HEK293 (cell line): ENCODE measurements around the gene SUPT5H.

Experiments
- CTCF ChIA-PET: fragments of 350-600 bp; formaldehyde crosslinking; extraction: SDS; loops from one replicate; lab custom pipeline; 2021; ENCODE audit warnings: antibody characterized with exemption; lab: Yijun Ruan, JAX
- POLR2A ChIA-PET: fragments of 300-600 bp; formaldehyde crosslinking; extraction: SDS; loops from one replicate; lab custom pipeline; 2020; ENCODE audit warnings: antibody characterized with exemption, inconsistent platforms; lab: Yijun Ruan, JAX
- H3K27ac ChIP-seq: fragments of 200-500 bp; sonication (Bioruptor generic); 2 replicates; pipeline ENCODE4 v1.5.1; 2014; ENCODE audit warnings: low read depth, low read length, control low read depth, inconsistent platforms; ENCODE audit errors: extremely low read depth
- H3K36me3 ChIP-seq, 2 experiments: fragments of 200-500 bp in 1 of 2; sonication (Bioruptor generic) in 1 of 2; 1 replicate in 1 of 2; 2 replicates in 1 of 2; pipeline ENCODE4 v1.5.1; 2014 to 2017; ENCODE audit warnings: inconsistent platforms in 2 of 2, low read length in 2 of 2; ENCODE audit not compliant: control insufficient read depth in 2 of 2, insufficient read depth in 1 of 2
- H3K4me1 ChIP-seq: fragments of 200-500 bp; sonication (Bioruptor generic); 2 replicates; pipeline ENCODE4 v1.5.1; 2014; ENCODE audit warnings: mild to moderate bottlenecking, low read length, inconsistent platforms; ENCODE audit not compliant: control insufficient read depth, insufficient read depth
- H3K4me3 ChIP-seq: 2 replicates; pipeline ENCODE4 v1.5.1; 2011; ENCODE audit warnings: low read depth, mild to moderate bottlenecking, control low read depth, low read length, moderate library complexity
- H3K9me3 ChIP-seq: fragments of 200-500 bp; sonication (Bioruptor generic); 2 replicates; pipeline ENCODE4 v1.5.1; 2014; ENCODE audit warnings: low read depth, low read length, inconsistent platforms; ENCODE audit not compliant: control insufficient read depth, insufficient read depth
- BCL6B ChIP-seq: fragments of 450-650 bp; formaldehyde crosslinking; IDR thresholded peaks from 2 replicates; pipeline ENCODE4 v1.5.1; 2017; ENCODE audit warnings: missing biosample characterization, missing genetic modification characterization
- EGR2 ChIP-seq: fragments of 450-650 bp; formaldehyde crosslinking; IDR thresholded peaks from 2 replicates; pipeline ENCODE4 v1.5.1; 2016; ENCODE audit warnings: low read depth, missing biosample characterization, missing genetic modification characterization
- KLF10 ChIP-seq: fragments of 450-650 bp; IDR thresholded peaks from 2 replicates; pipeline ENCODE4 v1.5.1; 2018; ENCODE audit warnings: missing biosample characterization, mild to moderate bottlenecking, missing genetic modification characterization
- PRDM1 ChIP-seq: fragments of 450-650 bp; formaldehyde crosslinking; IDR thresholded peaks from 2 replicates; pipeline ENCODE4; 2016; ENCODE audit warnings: missing biosample characterization, missing genetic modification characterization
- PRDM10 ChIP-seq: fragments of 450-650 bp; formaldehyde crosslinking; IDR thresholded peaks from 2 replicates; pipeline ENCODE4 v1.5.1; 2016; ENCODE audit warnings: missing biosample characterization, missing genetic modification characterization
- TCF7L2 ChIP-seq: IDR thresholded peaks from 2 replicates; pipeline ENCODE4 v1.6.1; 2011; ENCODE audit warnings: low read depth, mild to moderate bottlenecking, inconsistent platforms, low read length, moderate library complexity, borderline replicate concordance
- ZBTB26 ChIP-seq: fragments of 450-650 bp; formaldehyde crosslinking; optimal IDR thresholded peaks from 2 replicates; pipeline ENCODE3; 2016; ENCODE audit warnings: missing biosample characterization, mild to moderate bottlenecking, missing genetic modification characterization
- ZFP3 ChIP-seq: fragments of 450-650 bp; formaldehyde crosslinking; IDR thresholded peaks from 2 replicates; pipeline ENCODE4 v1.5.1; 2016; ENCODE audit warnings: low read depth, missing biosample characterization, missing genetic modification characterization
- ZNF112 ChIP-seq: fragments of 450-650 bp; formaldehyde crosslinking; IDR thresholded peaks from 2 replicates; pipeline ENCODE4 v1.5.0; 2017; ENCODE audit warnings: missing biosample characterization, missing genetic modification characterization
- ZNF132 ChIP-seq: fragments of 450-650 bp; formaldehyde crosslinking; IDR thresholded peaks from 2 replicates; pipeline ENCODE4 v1.5.1; 2017; ENCODE audit warnings: missing biosample characterization, missing genetic modification characterization, borderline replicate concordance
- ZNF18 ChIP-seq: fragments of 450-650 bp; formaldehyde crosslinking; IDR thresholded peaks from 2 replicates; pipeline ENCODE4 v1.5.1; 2016; ENCODE audit warnings: missing biosample characterization, missing genetic modification characterization
- ZNF19 ChIP-seq: fragments of 450-650 bp; formaldehyde crosslinking; IDR thresholded peaks from 2 replicates; pipeline ENCODE4; 2016; ENCODE audit warnings: missing biosample characterization, missing genetic modification characterization, low read depth
- ZNF266 ChIP-seq: fragments of 450-650 bp; formaldehyde crosslinking; IDR thresholded peaks from 2 replicates; pipeline ENCODE4 v1.5.1; 2016; ENCODE audit warnings: missing biosample characterization, missing genetic modification characterization, low read depth
- ZNF292 ChIP-seq: fragments of 450-650 bp; formaldehyde crosslinking; IDR thresholded peaks from 2 replicates; pipeline ENCODE4 v1.5.1; 2016; ENCODE audit warnings: low read depth, missing biosample characterization, missing genetic modification characterization, borderline replicate concordance
- ZNF354C ChIP-seq: fragments of 450-650 bp; formaldehyde crosslinking; IDR thresholded peaks from 2 replicates; pipeline ENCODE4 v1.5.1; 2016; ENCODE audit warnings: missing biosample characterization, missing genetic modification characterization, low read depth, borderline replicate concordance
- ZNF416 ChIP-seq: fragments of 450-650 bp; formaldehyde crosslinking; IDR thresholded peaks from 2 replicates; pipeline ENCODE4 v1.5.1; 2016; ENCODE audit warnings: missing biosample characterization, missing genetic modification characterization
- ZNF426 ChIP-seq: fragments of 450-650 bp; formaldehyde crosslinking; IDR thresholded peaks from 2 replicates; pipeline ENCODE4 v1.5.1; 2017; ENCODE audit warnings: missing biosample characterization, missing genetic modification characterization, mild to moderate bottlenecking, inconsistent platforms, moderate library complexity
- ZNF473 ChIP-seq: fragments of 450-650 bp; formaldehyde crosslinking; IDR thresholded peaks from 2 replicates; pipeline ENCODE4 v1.5.1; 2017; ENCODE audit warnings: missing biosample characterization, missing genetic modification characterization
- ZNF48 ChIP-seq: fragments of 450-650 bp; formaldehyde crosslinking; IDR thresholded peaks from 2 replicates; pipeline ENCODE4 v1.5.1; 2016; ENCODE audit warnings: missing biosample characterization, missing genetic modification characterization
- ZNF548 ChIP-seq: fragments of 450-650 bp; formaldehyde crosslinking; IDR thresholded peaks from 2 replicates; pipeline ENCODE4 v1.5.1; 2016; ENCODE audit warnings: missing biosample characterization, missing genetic modification characterization
- ZNF571 ChIP-seq: fragments of 450-650 bp; formaldehyde crosslinking; IDR thresholded peaks from 2 replicates; pipeline ENCODE4 v1.5.0; 2017; ENCODE audit warnings: missing biosample characterization, missing genetic modification characterization
- ZNF623 ChIP-seq: fragments of 450-650 bp; formaldehyde crosslinking; IDR thresholded peaks from 2 replicates; pipeline ENCODE4 v1.5.1; 2016; ENCODE audit warnings: missing biosample characterization, missing genetic modification characterization
- ZNF654 ChIP-seq: fragments of 450-650 bp; formaldehyde crosslinking; IDR thresholded peaks from 2 replicates; pipeline ENCODE4 v1.5.1; 2016; ENCODE audit warnings: low read depth, missing biosample characterization, missing genetic modification characterization
- ZNF664 ChIP-seq: fragments of 450-650 bp; formaldehyde crosslinking; IDR thresholded peaks from 2 replicates; pipeline ENCODE4 v1.5.1; 2016; ENCODE audit warnings: missing biosample characterization, missing genetic modification characterization
- ZNF704 ChIP-seq: fragments of 450-650 bp; formaldehyde crosslinking; IDR thresholded peaks from 2 replicates; pipeline ENCODE4 v1.5.1; 2016; ENCODE audit warnings: missing biosample characterization, missing genetic modification characterization
- ZSCAN18 ChIP-seq: fragments of 450-650 bp; formaldehyde crosslinking; IDR thresholded peaks from 2 replicates; pipeline ENCODE4 v1.5.1; 2016; ENCODE audit warnings: missing biosample characterization, missing genetic modification characterization
- ZSCAN23 ChIP-seq: fragments of 450-650 bp; formaldehyde crosslinking; IDR thresholded peaks from 2 replicates; pipeline ENCODE4 v1.5.1; 2016; ENCODE audit warnings: missing biosample characterization, missing genetic modification characterization

Gene SUPT5H

GRCh38 chr19:39405958-39406655 lies 39.3 kb upstream of the SUPT5H start:
- H3K4me3 ChIP-seq = peak overlapping the region; percentile 26
- POLR2A ChIA-PET = interaction anchor here (0.5 to 11.2 kb wide), 11 partner anchors 7 to 288 kb away, joined by 3 to 175 read pairs (median 5); partner anchors contain the start of genes MED29, PAF1 and RPS16
- TF ChIP-seq ZNF132 (tag by site-specific recombination) (no peak), BCL6B (0 out of 2 replicates have a peak, but pooled peaks have one; percentile 18), PRDM10 (peak; percentile 8), ZNF623 (tag by site-specific recombination) (no peak), ZNF18 (tag by site-specific recombination) (peak; percentile 66; the same call in 1 of the 2 replicates), ZNF266 (peak; percentile 64; the same call in 1 of the 2 replicates), KLF10 (tag by site-specific recombination) (no peak), ZNF19 (tag by site-specific recombination) (no peak), ZFP3 (tag by site-specific recombination) (no peak), ZNF704 (no peak), ZSCAN23 (tag by site-specific recombination) (no peak), ZBTB26 (tag by site-specific recombination) (peak; percentile 85), ZSCAN18 (tag by site-specific recombination) (peak; percentile 29; the same call in 1 of the 2 replicates), TCF7L2 (no peak), PRDM1 (tag by site-specific recombination) (peak; percentile 73), ZNF654 (tag by site-specific recombination) (no peak), ZNF426 (no peak), ZNF664 (tag by site-specific recombination) (no peak), ZNF112 (tag by site-specific recombination) (no peak), ZNF571 (tag by site-specific recombination) (no peak), ZNF292 (no peak), ZNF48 (tag by site-specific recombination) (no peak), ZNF548 (tag by site-specific recombination) (no peak), ZNF354C (tag by site-specific recombination) (no peak), ZNF416 (tag by site-specific recombination) (no peak), EGR2 (peak; percentile 61), ZNF473 (no peak)

More at GRCh38 chr19:39405958-39406655, 39.3 kb upstream of the SUPT5H start:
- CTCF ChIA-PET = interaction anchor here (0.6 to 4.6 kb wide), 2 partner anchors 8 to 264 kb away, joined by 3 to 41 read pairs; no protein-coding TSS in a partner anchor
- Histone ChIP-seq H3K27ac (peak overlapping the region; percentile 56), H3K4me1 (peaks cover 57% of the 10 kb centered on the region), H3K36me3 (peaks cover 0 to 3% of the 10 kb centered on the region in 2 experiments; a peak in 1 of 3 replicates), H3K9me3 (no peaks in the 10 kb centered on the region)
